HG03565 (cell line): ENCODE results near the gene GET3.
"Not testable (repeated sequence)": the region's sequence is repeated elsewhere in the genome, so short reads cannot be mapped to it uniquely, and the experiment has no call there.

Source experiments
- ATAC-seq: cut with Tn5 transposase; IDR thresholded peaks from one replicate; pipeline ENCODE4 v1.9.1; 2021; ENCODE audit warnings: mild to moderate bottlenecking, moderate library complexity; ENCODE audit not compliant: unreplicated experiment

GET3 gene

DNA sequence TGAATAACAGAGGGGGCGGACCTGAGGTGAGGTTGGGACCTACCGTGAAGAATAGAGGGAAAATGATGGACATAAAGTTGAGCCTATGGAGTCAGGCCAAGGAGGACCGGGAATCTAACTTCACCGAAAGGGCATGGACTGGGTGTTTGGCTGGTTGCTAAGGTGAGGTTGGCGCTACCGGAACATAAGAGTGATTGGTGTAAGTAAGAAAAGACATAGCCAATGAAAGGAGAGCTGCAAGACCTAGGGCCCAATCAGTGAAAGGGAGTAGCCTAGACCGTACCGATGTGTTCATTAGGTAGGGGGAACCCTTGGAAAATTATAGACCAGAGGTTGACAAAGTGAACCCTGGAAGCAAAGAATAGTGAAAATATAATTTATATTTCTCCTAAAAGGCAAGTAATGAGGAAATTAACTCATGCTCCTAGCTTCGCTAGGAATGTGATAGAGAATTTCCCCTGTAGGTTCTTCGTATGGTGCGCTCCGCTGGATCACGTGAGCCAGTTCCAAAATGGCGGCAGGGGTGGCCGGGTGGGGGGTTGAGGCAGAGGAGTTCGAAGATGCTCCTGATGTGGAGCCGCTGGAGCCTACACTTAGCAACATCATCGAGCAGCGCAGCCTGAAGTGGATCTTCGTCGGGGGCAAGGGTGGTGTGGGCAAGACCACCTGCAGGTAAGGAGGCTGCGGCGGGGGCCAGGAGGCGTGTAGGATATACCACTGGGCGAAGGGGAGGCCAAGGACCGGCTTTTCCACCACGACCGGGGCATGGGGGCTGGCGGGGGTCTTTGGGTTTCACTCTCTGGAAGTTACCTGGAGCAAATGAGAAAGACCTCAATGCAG, at the start of gene GET3:
GET3 (plus strand) TSS at position 503 of the 840 bp plus-strand sequence; CDS start at position 512, 9 bp downstream.
- peak; percentile 54 for ATAC-seq

DNA sequence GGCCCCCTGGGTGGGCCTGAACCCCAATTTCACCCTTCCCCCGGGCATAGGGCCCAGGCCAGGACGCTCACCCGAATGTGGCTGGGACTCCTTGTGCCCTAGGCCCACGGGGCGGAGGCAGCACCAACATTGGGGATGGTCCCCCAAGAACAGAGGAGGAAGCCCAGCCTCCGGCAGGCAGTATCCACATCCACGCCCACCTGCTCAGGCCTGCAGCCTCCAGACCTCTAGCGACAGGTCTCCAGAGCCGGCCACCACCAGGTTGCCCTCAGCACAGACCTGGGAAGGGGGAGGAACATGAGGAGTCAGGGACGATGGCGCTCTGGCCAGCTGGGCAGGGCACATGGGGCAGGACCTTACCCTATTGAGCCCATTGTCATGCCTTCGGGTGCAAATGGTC, 48.3 kb upstream of the GET3 start:
- ATAC-seq: no peak

DNA sequence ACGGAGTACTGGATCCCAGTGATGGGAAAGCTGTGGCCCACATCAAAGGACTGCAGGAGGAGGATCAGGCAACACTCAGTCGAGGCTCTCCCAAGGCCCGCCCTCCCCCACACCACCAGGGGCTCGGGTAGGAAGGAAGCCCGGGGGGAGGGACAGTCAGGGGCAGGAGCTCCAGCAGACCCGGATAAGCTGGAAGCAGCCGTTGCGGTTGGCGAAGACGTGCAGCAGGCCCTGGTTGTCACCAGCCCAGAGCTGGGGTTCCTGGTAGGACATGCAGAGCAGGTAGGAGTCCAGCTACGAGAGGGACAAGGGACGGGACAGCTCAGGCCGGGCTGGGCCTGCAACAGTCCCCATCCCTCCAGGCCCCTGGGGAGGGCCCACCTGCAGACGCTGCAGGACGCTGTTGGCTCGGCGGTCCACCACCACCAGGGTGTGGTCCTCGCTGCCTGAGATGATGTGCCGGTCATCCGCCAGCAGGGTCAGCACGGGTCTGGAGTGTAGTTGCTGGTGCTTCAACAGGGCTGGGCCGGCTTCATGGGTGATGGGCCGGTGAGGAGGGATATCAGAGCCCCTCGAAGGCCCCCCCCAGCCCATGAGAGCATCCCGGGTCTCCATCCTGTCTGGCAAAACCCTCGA, 47.6 kb upstream of the GET3 start:
- ATAC-seq: no peak

DNA sequence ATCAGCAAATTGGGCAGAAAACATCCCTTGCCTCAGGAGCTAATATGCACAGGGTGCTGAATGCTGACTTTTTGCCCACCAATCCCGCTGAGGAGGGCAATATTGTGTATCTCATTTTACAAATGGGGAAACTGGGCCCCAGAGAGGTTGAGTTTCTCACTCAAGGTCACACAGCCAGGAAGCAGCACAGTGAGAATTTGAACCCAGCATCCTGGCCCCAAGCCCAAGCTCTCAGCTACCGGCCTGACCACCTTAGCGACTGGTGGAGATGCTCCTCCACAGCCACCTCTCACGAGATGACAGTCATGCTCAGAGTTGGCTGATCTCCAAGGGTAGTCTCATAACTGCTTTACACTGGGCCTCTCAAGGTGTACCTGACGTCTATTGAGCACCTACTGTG, 44.3 kb upstream of the GET3 start:
- no peak for ATAC-seq

DNA sequence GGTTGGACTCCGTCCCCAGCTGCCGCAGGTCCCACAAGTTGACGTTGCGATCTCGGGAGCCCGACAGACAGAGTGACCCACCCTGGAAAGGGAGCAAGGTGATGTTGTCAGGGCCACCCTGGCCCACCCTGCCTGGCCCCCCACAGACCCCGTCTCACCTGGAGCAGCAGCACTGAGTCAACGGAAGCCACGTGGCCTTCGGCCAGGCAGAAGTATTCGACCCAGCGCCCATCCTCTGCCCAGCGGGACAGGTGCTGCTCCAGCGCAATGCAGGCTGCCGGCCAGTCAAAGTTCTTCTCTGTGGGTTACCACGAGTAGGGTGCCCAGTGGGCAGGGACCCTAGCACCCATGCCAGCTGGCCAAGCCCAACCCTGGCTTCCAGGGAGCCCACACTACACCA, 42.7 kb upstream of the GET3 start:
- no peak for ATAC-seq

DNA sequence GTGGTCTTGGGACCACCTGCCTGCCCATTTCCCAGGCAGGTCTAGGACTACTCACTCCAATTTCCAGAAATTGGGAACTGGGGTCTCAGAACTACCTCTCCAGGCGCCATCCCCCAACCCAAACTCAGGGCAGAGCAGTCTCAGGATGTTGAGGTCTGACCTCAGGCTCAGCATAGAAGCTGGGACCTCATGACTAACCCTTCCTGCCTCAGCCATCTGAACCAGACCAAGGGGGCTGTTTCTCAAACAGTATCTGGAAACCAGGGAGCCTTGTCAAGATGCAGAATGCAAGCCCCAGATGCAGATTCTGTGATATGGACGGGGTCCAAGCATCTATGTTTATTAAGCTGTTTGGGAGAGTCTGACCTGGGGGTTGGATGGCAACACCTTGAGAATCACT, 42.2 kb upstream of the GET3 start:
- no peak for ATAC-seq

DNA sequence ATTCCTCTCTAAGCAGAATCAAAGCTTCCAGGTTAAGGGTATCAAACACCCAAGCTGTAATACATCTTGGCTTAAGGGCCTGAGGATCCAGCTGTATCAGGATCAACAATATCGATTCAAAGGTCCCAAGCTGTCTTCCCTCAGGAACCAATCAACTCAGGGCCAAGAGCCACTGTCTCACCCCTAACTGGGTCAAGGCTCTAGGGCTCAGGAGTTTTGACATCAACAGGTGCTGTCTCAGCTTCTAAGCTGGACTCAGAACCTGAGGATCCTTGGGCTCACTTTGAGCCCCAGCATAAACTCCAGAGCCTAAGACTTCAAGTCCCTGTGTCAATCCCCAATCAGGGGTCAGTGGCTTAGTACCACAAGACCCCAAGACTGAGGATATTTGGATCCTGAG, 41.8 kb upstream of the GET3 start:
- ATAC-seq: no peak

DNA sequence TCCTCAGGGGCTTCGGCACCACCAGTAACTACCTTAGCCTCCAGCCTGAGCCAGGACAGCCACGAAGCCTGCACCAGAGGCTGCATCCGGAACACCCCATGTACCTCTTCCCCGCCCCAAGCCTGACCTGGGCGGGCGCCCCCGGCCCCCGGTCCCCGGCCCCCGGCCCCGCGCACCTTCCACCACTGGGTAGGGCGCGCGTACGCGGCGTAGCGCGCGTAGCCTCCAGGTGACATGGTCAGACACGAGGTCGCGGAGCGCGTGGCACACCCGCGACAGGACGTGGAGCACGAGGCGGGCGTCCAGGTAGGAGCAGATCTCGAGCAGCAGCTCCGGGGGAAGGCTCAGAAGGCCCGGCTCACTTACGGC, 41.3 kb upstream of the GET3 start:
- ATAC-seq: no peak

DNA sequence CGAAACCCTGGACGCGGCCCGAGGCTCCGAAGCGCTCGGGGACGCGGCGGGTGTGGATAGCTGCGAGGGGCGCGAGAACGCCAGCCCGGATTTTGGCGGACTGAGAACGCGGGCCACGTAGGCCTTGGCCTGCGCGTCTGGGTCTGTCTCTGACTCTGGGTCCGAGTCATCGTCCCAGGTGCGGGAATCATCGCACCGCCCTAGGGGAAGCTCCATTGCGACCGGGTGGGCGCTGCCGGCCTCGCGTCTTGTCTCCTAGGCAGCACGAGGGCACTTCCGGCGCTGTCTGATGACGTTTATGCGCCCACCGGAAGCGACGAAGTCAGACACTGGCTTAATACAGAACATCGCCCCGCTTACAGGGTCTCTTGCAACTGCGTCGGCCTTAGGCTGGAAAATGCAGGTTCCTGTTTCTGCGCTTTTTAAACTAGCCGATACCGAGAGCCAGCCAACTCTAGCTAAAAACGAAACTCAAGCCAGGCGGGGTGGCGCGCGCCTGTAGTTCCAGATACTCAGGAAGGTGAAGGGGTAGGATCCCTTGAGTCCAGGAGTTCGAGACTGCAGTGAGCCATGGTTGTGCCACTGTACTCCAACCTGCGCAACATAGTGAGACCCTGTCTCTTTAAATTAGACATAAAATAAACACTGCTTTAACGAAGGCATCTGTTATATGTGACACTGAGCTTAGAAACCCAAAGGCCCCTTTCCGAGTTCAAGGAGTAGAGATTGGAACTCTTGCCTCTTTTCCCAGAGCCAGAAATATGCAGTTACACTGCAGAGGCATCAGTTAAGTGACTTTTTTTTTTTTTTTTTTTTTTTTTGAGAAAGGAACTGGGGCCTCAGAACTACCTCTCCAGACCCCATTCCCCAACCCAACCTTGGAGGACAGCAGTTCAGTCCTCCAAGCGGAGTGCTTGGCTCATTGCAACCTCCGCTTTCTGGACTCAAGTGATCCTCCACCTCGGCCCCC, 40.6 kb upstream of the GET3 start, which contains the start of gene FBXW9:
FBXW9 (minus strand) TSS at position 266 of the 970 bp plus-strand sequence; CDS start at position 216, 50 bp downstream.
- ATAC-seq: peak; percentile 71

GRCh38 chr19:12697425-12697824, 39.9 kb upstream of the GET3 start:
- ATAC-seq: not testable (repeated sequence)

- ATAC-seq: no peak
These were observed 39.2 kb upstream of the GET3 start for GRCh38 chr19:12698138-12698537.

- ATAC-seq: no peak
These were observed 35.6 kb upstream of the GET3 start for GRCh38 chr19:12701596-12702282.

GRCh38 chr19:12703046-12703445, 34.3 kb upstream of the GET3 start:
- ATAC-seq: no peak

GRCh38 chr19:12705169-12705568, 32.1 kb upstream of the GET3 start:
- ATAC-seq: no peak

DNA sequence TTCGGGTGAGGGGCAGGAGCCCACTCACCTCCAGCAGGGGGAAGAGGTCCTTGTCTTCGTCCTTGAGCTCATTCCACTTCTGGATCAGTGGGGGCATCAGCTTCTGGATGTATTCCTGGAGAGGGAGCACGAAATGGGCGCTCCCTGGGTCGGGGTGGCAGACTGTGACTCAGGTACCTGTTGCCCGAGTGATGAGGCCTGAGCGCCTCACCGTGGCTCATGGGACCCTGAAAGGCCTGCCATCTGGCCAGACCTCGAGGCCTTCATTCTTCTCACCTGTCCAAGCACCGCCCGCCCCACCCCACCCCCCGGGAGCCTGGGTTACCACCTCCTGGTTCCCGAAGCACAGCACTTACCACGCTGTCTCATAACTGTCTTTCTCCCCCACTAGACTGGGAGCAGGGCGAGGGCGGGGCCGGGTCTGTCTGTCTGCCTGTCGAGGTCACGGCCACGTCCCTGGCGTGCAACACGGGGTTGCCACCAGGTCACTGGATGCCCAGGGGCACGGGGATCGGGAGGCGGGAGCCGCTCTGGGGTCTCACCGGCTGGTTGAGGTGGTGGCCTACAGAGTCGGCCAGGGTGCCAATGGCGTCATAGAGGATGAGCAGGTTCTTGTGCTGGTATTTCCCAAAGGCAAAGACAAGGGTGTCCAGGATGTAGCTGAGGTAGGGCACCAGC, 31.5 kb upstream of the GET3 start:
- ATAC-seq: no peak

DNA sequence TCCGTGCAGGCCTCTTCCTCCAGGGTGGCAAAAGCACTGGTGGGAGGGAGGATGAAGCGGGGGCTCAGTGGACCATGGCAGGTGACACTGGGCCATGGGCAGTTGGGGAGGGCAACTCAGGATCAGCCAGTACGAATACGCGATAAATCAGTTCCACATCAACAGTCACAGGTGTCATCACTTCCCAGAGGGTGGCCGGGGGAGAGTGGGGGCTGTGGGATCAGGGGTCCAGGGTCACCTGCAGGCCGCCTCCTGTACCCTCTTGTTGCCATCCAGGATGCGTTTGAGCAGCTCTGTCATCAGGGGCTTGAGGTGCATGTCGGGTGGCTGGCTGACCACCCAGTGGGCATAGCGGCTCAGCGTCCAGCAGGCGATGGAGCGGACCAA, 31.0 kb upstream of the GET3 start:
- ATAC-seq: no peak

DNA sequence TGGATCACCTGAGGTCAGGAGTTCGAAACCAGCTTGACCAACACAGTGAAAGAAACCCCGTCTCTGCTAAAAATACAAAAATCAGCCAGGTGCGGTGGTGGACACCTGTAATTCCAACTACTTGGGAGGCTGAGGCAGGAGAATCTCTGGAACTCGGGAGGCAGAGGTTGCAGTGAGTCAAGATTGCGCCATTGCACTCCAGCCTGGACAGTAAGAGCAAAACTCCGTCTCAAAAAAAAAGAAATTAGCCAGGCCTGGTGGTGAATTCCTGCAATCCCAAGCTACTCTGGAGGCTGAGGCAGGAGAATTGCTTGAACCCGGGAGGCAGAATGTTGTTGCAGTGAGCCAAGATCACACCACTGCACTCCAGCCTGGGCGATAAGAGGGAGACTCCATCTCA, 28.7 kb upstream of the GET3 start:
- ATAC-seq: no peak

DNA sequence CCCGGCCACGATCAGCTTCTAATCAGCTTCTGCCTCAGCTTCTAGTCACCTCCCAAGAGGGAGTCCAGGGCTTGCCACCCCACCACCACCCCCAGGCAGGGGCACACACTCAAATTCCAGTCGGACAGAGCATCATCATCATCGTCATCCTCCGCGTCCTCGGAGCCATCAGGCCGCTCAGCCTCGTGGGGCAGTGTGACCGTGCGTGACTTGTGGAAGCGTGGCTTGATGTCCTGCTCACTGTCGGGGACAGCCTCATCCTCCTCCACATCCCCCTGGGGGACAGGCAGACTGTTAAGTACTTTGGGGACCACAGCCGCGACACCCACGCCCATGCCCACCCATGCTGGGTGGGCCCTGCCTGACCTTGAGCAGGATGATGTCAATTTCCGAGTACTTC, 26.1 kb upstream of the GET3 start:
- no peak for ATAC-seq

DNA sequence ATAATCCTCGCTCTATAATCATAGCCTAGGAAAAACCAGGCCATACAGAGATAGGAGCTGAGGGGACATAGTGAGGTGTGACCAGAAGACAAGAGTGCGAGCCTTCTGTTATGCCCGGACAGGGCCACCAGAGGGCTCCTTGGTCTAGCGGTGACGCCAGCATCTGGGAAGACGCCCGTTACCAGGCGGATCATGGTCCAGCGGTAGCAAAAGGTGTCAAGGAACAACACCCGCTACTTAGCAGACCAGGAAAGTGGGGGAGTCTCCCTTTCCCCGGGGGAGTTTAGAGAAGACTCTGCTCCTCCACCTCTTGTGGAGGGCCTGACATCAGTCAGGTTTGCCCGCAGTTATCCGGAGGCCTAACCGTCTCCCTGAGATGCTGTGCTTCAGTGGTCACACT, 25.2 kb upstream of the GET3 start:
- not testable (repeated sequence) for ATAC-seq

GRCh38 chr19:12713304-12713703, 24.0 kb upstream of the GET3 start:
- not testable (repeated sequence) for ATAC-seq
